Chondrocyte (in vitro differentiated cells): Measurements from ENCODE around the gene SS18L1. TPM values are rescaled to one million over a fixed set of nuclear protein-coding genes. Genes with fewer than 3 reads are reported as not detected.
A peak's percentile ranks its signal among the peaks of the same experiment; 100 is the strongest.

Source experiments
- DNase-seq: peaks from one replicate; pipeline ENCODE4 v3.0.0; 2021; ENCODE audit warnings: mixed read lengths, low spot score
- H3K27ac Mint-ChIP-seq: one replicate; pipeline ENCODE4 v1.8.0; 2021; ENCODE audit warnings: mild to moderate bottlenecking, moderate library complexity, mixed read lengths; ENCODE audit not compliant: unreplicated experiment
- H3K27me3 Mint-ChIP-seq: 2 replicates; pipeline ENCODE4 v1.8.0; 2021; ENCODE audit warnings: low read depth, mixed read lengths
- H3K36me3 Mint-ChIP-seq: 2 replicates; pipeline ENCODE4 v1.8.0; 2021; ENCODE audit warnings: low read depth, mixed read lengths
- H3K4me1 Mint-ChIP-seq: 2 replicates; pipeline ENCODE4 v1.8.0; 2021; ENCODE audit warnings: low read depth, mild to moderate bottlenecking, mixed read lengths
- H3K4me3 Mint-ChIP-seq: one replicate; pipeline ENCODE4 v1.8.0; 2021; ENCODE audit warnings: mild to moderate bottlenecking, moderate library complexity, mixed read lengths; ENCODE audit not compliant: unreplicated experiment
- H3K9me3 Mint-ChIP-seq: 2 replicates; pipeline ENCODE4 v1.8.0; 2021; ENCODE audit warnings: low read depth, mixed read lengths
- CTCF ChIP-seq: fragments of 200-600 bp; sonication (generic); IDR thresholded peaks from 2 replicates; pipeline ENCODE4 v1.5.0; 2021; ENCODE audit warnings: antibody characterized with exemption, mild to moderate bottlenecking, moderate library complexity
- total RNA-seq: library from RNA; stranded (reverse); gene quantifications from 3 replicates; pipeline ENCODE4 v1.2.1, GENCODE V29; 2021

Gene SS18L1
- total RNA-seq, 1 donor from 2014 or later, result 13.4 TPM

GRCh38 chr20:62182469-62183425 is 39.2 kb downstream of the SS18L1 start, which contains the start of gene MTG2:
Gene MTG2 (plus strand): TSS chr20:62183028. CDS start chr20:62193421, 10,393 bp downstream.
- Mint-ChIP-seq H3K9me3 (no peaks in the 10 kb centered on the region), H3K4me1 (peaks cover 44% of the 10 kb centered on the region), H3K4me3 (peak within 1 kb of the TSS; percentile 86), H3K27me3 (no peaks in the 10 kb centered on the region), H3K27ac (peak within 1 kb of the TSS; percentile 91), H3K36me3 (no peaks in the 10 kb centered on the region)
- DNase-seq, result peak; percentile 97
- TF ChIP-seq CTCF, result peak; percentile 23

DNA sequence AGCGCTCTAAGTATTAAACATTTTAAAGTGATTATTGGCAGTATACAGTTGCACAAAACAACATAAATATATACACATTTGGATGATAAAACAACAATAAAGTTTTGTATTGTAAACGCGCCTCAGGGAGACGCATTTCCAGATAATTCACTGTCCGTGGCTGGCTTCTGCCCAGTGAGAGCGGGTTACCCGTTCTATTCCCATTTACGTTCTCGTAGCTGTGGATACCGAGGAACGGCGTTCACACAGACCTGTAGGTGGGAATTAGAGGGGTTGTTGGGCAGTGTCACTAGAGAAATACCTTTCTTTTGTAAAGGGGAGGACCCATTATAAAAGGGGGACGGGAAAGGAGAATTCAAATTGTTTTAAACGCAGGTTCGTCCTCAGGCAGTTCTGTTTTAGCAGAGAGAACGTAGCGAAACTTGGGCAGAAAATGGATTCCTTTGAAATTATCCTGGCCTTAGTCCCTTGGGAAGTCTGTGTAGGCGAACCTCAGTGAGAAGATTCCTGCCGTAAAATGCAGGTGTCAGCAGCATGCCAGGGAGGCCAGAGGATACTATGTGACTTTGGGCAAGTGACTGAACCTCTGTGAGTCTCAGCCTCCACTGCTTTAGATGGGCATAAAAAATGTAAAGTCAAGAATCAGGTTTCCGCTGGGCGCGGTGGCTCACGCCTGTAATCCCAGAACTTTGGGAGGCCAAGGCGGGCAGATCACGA is 40.0 kb downstream of the SS18L1 start:
- peak overlapping the region; percentile 91 for H3K27ac Mint-ChIP-seq
- H3K36me3 Mint-ChIP-seq, result no peaks in the 10 kb centered on the region
- H3K4me1 Mint-ChIP-seq, result peaks cover 49% of the 10 kb centered on the region
- TF ChIP-seq CTCF, result no peak
- no peaks in the 10 kb centered on the region for H3K9me3 Mint-ChIP-seq
- no peaks in the 10 kb centered on the region for H3K27me3 Mint-ChIP-seq
- peak overlapping the region; percentile 86 for H3K4me3 Mint-ChIP-seq
- peak; percentile 8 for DNase-seq

DNA sequence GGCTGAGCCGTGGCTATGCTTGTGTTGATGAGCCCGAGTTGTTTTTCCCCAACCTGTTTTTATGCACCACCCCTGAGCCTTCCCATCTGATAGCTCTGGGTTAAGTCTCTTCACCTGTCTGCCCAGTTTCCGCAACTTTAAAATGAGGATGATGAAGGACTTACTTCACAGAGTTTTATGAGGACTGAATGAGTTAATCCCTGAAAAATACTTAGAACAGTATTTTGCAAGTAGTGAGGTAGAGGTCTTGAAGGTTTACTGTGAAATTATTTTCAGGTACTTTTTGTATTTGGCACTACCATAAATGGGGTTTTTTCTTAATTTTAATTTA is 42.5 kb downstream of the SS18L1 start:
- DNase-seq, result no peak
- no peak for TF ChIP-seq CTCF
- Mint-ChIP-seq H3K4me3 (no peak overlapping the region), H3K27me3 (no peaks in the 10 kb centered on the region), H3K4me1 (peaks cover 49% of the 10 kb centered on the region), H3K27ac (no peak overlapping the region), H3K36me3 (peaks cover 3% of the 10 kb centered on the region), H3K9me3 (no peaks in the 10 kb centered on the region)

GRCh38 chr20:62186887-62187866 is 43.6 kb downstream of the SS18L1 start:
- H3K27ac Mint-ChIP-seq, result peak overlapping the region; percentile 83
- H3K27me3 Mint-ChIP-seq, result no peaks in the 10 kb centered on the region
- DNase-seq, result peak; percentile 5
- H3K4me3 Mint-ChIP-seq, result peak overlapping the region; percentile 56
- peaks cover 43% of the 10 kb centered on the region for H3K4me1 Mint-ChIP-seq
- H3K9me3 Mint-ChIP-seq, result no peaks in the 10 kb centered on the region
- H3K36me3 Mint-ChIP-seq, result peaks cover 3% of the 10 kb centered on the region
- TF ChIP-seq CTCF, result no peak
